Transverse colon (tissue), 4 donors: ENCODE measurements around the gene MRPL27.

Experiments
- CTCF ChIP-seq, 5 experiments: fragments of 200-600 bp in 3 of 5; fragments of 450-650 bp in 2 of 5; sonication (generic) in 3 of 5; IDR thresholded peaks; 1 replicate in 2 of 5; 2 replicates in 3 of 5; pipeline ENCODE4 v1.5.1; 2016 to 2017; ENCODE audit warnings: antibody characterized with exemption in 5 of 5, inconsistent platforms in 3 of 5, mild to moderate bottlenecking in 2 of 5, moderate library complexity in 1 of 5
- POLR2AphosphoS5 ChIP-seq, 3 donors: sonication (generic); formaldehyde crosslinking; IDR thresholded peaks; one replicate each; pipeline ENCODE4 v1.6.1; 2016; ENCODE audit warnings: antibody characterized with exemption in 3 of 3

- no peak for TF ChIP-seq POLR2AphosphoS5 (IDR thresholded peaks at IDR 0.05)
- TF ChIP-seq CTCF (IDR thresholded peaks at IDR 0.05): no peak
These were observed 54.3 kb downstream of the MRPL27 start for GRCh38 chr17:50318501-50319285.
